NK-92 (cell line): Measurements from ENCODE around the gene PGF.
"Not testable (repeated sequence)": the region's sequence is repeated elsewhere in the genome, so short reads cannot be mapped to it uniquely, and the experiment has no call there.

Source experiments
- DNase-seq: peaks from one replicate; lab custom pipeline; 2025; ENCODE audit not compliant: unreplicated experiment; lab: John Stamatoyannopoulos, UW

PGF gene

GRCh38 chr14:74955229-74956026, at the start of gene PGF:
PGF (minus strand) TSS chr14:74955597; CDS start chr14:74955242, 355 bp downstream.
- DNase-seq = no peak

- no peak for DNase-seq
These were observed 48.0 kb upstream of the PGF start for GRCh38 chr14:75003250-75004027.

- DNase-seq = peak; percentile 84
These were observed 47.2 kb upstream of the PGF start, which contains the start of gene EIF2B2 for GRCh38 chr14:75002392-75003249. EIF2B2 (plus strand) TSS chr14:75002921; CDS start chr14:75002991, 70 bp downstream.

- DNase-seq = no peak
These were observed 46.5 kb upstream of the PGF start for GRCh38 chr14:75001899-75002298.

GRCh38 chr14:75001261-75001660, 45.9 kb upstream of the PGF start:
- DNase-seq = no peak

GRCh38 chr14:74995781-74996180, 40.4 kb upstream of the PGF start:
- not testable (repeated sequence) for DNase-seq

- not testable (repeated sequence) for DNase-seq
These were observed 38.8 kb upstream of the PGF start for GRCh38 chr14:74994182-74994581.

GRCh38 chr14:74988993-74989392, 33.6 kb upstream of the PGF start:
- DNase-seq = no peak

GRCh38 chr14:74988131-74988530, 32.7 kb upstream of the PGF start:
- no peak for DNase-seq

GRCh38 chr14:74985806-74986205, 30.4 kb upstream of the PGF start:
- no peak for DNase-seq

- no peak for DNase-seq
These were observed 29.6 kb upstream of the PGF start for GRCh38 chr14:74985028-74985310.

- no peak for DNase-seq
These were observed 29.0 kb upstream of the PGF start for GRCh38 chr14:74984236-74985027.

- no peak for DNase-seq
These were observed 27.9 kb upstream of the PGF start for GRCh38 chr14:74983343-74983742.

- no peak for DNase-seq
These were observed 27.3 kb upstream of the PGF start for GRCh38 chr14:74982661-74983060.

GRCh38 chr14:74981833-74982232, 26.4 kb upstream of the PGF start:
- no peak for DNase-seq

GRCh38 chr14:74981462-74981782, 26.0 kb upstream of the PGF start:
- no peak for DNase-seq

- DNase-seq = no peak
These were observed 25.5 kb upstream of the PGF start for GRCh38 chr14:74980731-74981461.

GRCh38 chr14:74980398-74980730, 25.0 kb upstream of the PGF start:
- DNase-seq = no peak

- no peak for DNase-seq
These were observed 24.3 kb upstream of the PGF start for GRCh38 chr14:74979442-74980397.
